Esophagus squamous epithelium (tissue), 5 donors: ENCODE results near the gene JDP2. TPM values are rescaled to one million over a fixed set of nuclear protein-coding genes. Genes with fewer than 3 reads are reported as not detected.

Experiments used
- DNase-seq: peaks from one replicate; lab custom pipeline; 2025; lab: John Stamatoyannopoulos, UW
- H3K27ac ChIP-seq, 4 donors: fragments of 200-600 bp; sonication (generic); one replicate each; pipeline ENCODE4 v1.5.1; 2016 to 2019; ENCODE audit warnings: mild to moderate bottlenecking in 1 of 4
- H3K27me3 ChIP-seq, 4 donors: fragments of 200-600 bp; sonication (generic); 1 replicate in 3 of 4; 2 replicates in 1 of 4; pipeline versions ENCODE4 v1.5.1 to v1.6.0; 2017 to 2021; ENCODE audit warnings: antibody characterized with exemption in 1 of 4
- H3K36me3 ChIP-seq, 3 donors: fragments of 200-600 bp; sonication (generic); one replicate each; pipeline ENCODE4 v1.5.1; 2016 to 2019
- H3K4me1 ChIP-seq, 3 donors: fragments of 200-600 bp; sonication (generic); one replicate each; pipeline ENCODE4 v1.5.1; 2017 to 2019
- H3K4me3 ChIP-seq, 4 donors: fragments of 200-600 bp; sonication (generic); 1 replicate in 3 of 4; 2 replicates in 1 of 4; pipeline ENCODE4 v1.5.1; 2016 to 2019; ENCODE audit warnings: mild to moderate bottlenecking in 2 of 4, moderate library complexity in 1 of 4
- H3K9me3 ChIP-seq, 3 donors: fragments of 200-600 bp; sonication (generic); one replicate each; pipeline ENCODE4 v1.5.1; 2016 to 2019
- CTCF ChIP-seq, 6 experiments: fragments of 450-650 bp in 4 of 6; fragments of 200-600 bp in 2 of 6; sonication (generic) in 2 of 6; IDR thresholded peaks; one replicate each; pipeline ENCODE4 v1.5.1; 2016 to 2019; ENCODE audit warnings: antibody characterized with exemption in 6 of 6, mild to moderate bottlenecking in 4 of 6, moderate library complexity in 4 of 6
- POLR2A ChIP-seq, 4 donors: fragments of 450-650 bp; IDR thresholded peaks; one replicate each; pipeline ENCODE4 v1.6.1; 2017; ENCODE audit warnings: antibody characterized with exemption in 4 of 4, mild to moderate bottlenecking in 4 of 4, moderate library complexity in 3 of 4
- WGBS, 2 donors: methylation state at CpG; one replicate each; pipeline ENCODE4 v1.1.5; 2018; 5-methylcytosine and 5-hydroxymethylcytosine counted together
- intact Hi-C: fragments of 100-400 bp; cut with DNase I; formaldehyde crosslinking; loops from one replicate; pipeline ENCODE4 v1.15.0; 2022
- total RNA-seq, 4 donors: library from RNA; depleted of rRNA; stranded (reverse); fragments of >200 nt; gene quantifications; one replicate each; pipeline ENCODE4 v1.1.0, GENCODE V29; 2016
- donor health status: DM: yes; HTN: yes; CAD: no.

JDP2 gene
- total RNA-seq, 4 donors from 2014 or later = 20.9 to 41.8 (median 36.9) TPM

GRCh38 chr14:75496755-75497154, 68.9 kb downstream of the JDP2 start:
- no peaks in the 10 kb centered on the region for H3K9me3 ChIP-seq
- no peaks in the 10 kb centered on the region for H3K36me3 ChIP-seq
- H3K27ac ChIP-seq = no peak overlapping the region
- no peaks in the 10 kb centered on the region for H3K4me1 ChIP-seq
- DNase-seq = no peak
- 72 to 83% methylated on average over 2 of the region's 4 CpGs for WGBS, 2 donors
- intact Hi-C loops = no loop called here
- H3K4me3 ChIP-seq = no peak overlapping the region
- H3K27me3 ChIP-seq = no peaks in the 10 kb centered on the region
- TF ChIP-seq CTCF (IDR thresholded peaks at IDR 0.05) = no peak

- no peak for DNase-seq
- intact Hi-C loops = no loop called here
- TF ChIP-seq CTCF (IDR thresholded peaks at IDR 0.05) (no peak), POLR2A (IDR thresholded peaks at IDR 0.05) (no peak)
- H3K27ac ChIP-seq = no peak overlapping the region
- no peaks in the 10 kb centered on the region for H3K4me1 ChIP-seq
- WGBS, 2 donors = 57 to 77% methylated on average over 3 of the region's 4 CpGs
- H3K4me3 ChIP-seq = no peak overlapping the region
- no peaks in the 10 kb centered on the region for H3K36me3 ChIP-seq
- no peaks in the 10 kb centered on the region for H3K9me3 ChIP-seq
- H3K27me3 ChIP-seq = no peaks in the 10 kb centered on the region
These were observed 69.4 kb downstream of the JDP2 start for GRCh38 chr14:75497191-75497590.

GRCh38 chr14:75497701-75498100, 69.9 kb downstream of the JDP2 start:
- no peak overlapping the region for H3K4me3 ChIP-seq
- H3K9me3 ChIP-seq = no peaks in the 10 kb centered on the region
- H3K27ac ChIP-seq = no peak overlapping the region
- no peaks in the 10 kb centered on the region for H3K4me1 ChIP-seq
- no peak for DNase-seq
- H3K27me3 ChIP-seq = no peaks in the 10 kb centered on the region
- TF ChIP-seq CTCF (IDR thresholded peaks at IDR 0.05) (no peak), POLR2A (IDR thresholded peaks at IDR 0.05) (no peak)
- WGBS, 2 donors = 85 to 90% methylated on average over 11 of the region's 11 CpGs
- no peaks in the 10 kb centered on the region for H3K36me3 ChIP-seq
- intact Hi-C loops = no loop called here

GRCh38 chr14:75499084-75499875, 71.5 kb downstream of the JDP2 start:
- no peaks in the 10 kb centered on the region for H3K4me1 ChIP-seq
- 76 to 85% methylated on average over 11 to 12 of the region's 16 CpGs for WGBS, 2 donors
- no peaks in the 10 kb centered on the region for H3K36me3 ChIP-seq
- H3K4me3 ChIP-seq = no peak overlapping the region
- DNase-seq = no peak
- no peak overlapping the region for H3K27ac ChIP-seq
- intact Hi-C loops = no loop called here
- no peak for TF ChIP-seq CTCF (IDR thresholded peaks at IDR 0.05)
- TF ChIP-seq POLR2A (IDR thresholded peaks at IDR 0.05) = no peak
- H3K27me3 ChIP-seq = no peaks in the 10 kb centered on the region
- no peaks in the 10 kb centered on the region for H3K9me3 ChIP-seq

GRCh38 chr14:75501080-75501479, 73.3 kb downstream of the JDP2 start:
- Histone ChIP-seq H3K27ac (no peak overlapping the region), H3K4me3 (no peak overlapping the region), H3K9me3 (no peaks in the 10 kb centered on the region), H3K27me3 (no peaks in the 10 kb centered on the region), H3K4me1 (no peaks in the 10 kb centered on the region), H3K36me3 (no peaks in the 10 kb centered on the region)
- no peak for TF ChIP-seq POLR2A (IDR thresholded peaks at IDR 0.05)
- TF ChIP-seq CTCF (IDR thresholded peaks at IDR 0.05) = no peak
- WGBS, 2 donors = 91 to 94% methylated on average over 2 to 3 of the region's 3 CpGs
- no peak for DNase-seq
- intact Hi-C loops = no loop called here
